ENCODE data around the gene GHRL. TPM values are rescaled to one million over a fixed set of nuclear protein-coding genes. Genes with fewer than 3 reads are reported as not detected.
"Not testable (repeated sequence)": the region's sequence is repeated elsewhere in the genome, so short reads cannot be mapped to it uniquely, and the experiment has no call there.

GHRL gene
- total RNA-seq, 1 experiment from 2014 or later: not detected

- ChIA-PET POLR2A (no interaction called here), CTCF (no interaction called here)
- DNase-seq (ENCODE audit: low read depth, low spot score) (no peak), ATAC-seq (no peak)
- no peaks in the 10 kb centered on the region for H3K27me3 ChIP-seq (ENCODE audit: control insufficient read depth, insufficient read depth, low read length)
- no peaks in the 10 kb centered on the region for H3K4me1 ChIP-seq (ENCODE audit: control insufficient read depth, insufficient read depth, low read length)
- in situ Hi-C loops (cut with HindIII; ENCODE audit: low pct_unique_long_range_greater_than_20kb, low sequenced_read_pairs): no loop called here
- H3K27ac ChIP-seq (ENCODE audit: low read length): no peak overlapping the region
- TF ChIP-seq TCF7L2 (IDR thresholded peaks at IDR 0.05; ENCODE audit: low read depth, low read length) (no peak), POLR2AphosphoS5 (IDR thresholded peaks at IDR 0.05; ENCODE audit: low read depth, low read length) (no peak), CTCF (IDR thresholded peaks at IDR 0.05) (no peak), REST (IDR thresholded peaks at IDR 0.05; ENCODE audit: insufficient read depth in 1 of 2, low read depth in 2 of 2, low read length in 1 of 2) (no peak), SIN3A (IDR thresholded peaks at IDR 0.05; ENCODE audit: borderline replicate concordance, insufficient read depth, low read depth, low read length) (no peak)
- no peaks in the 10 kb centered on the region for H3K9me3 ChIP-seq (ENCODE audit: control insufficient read depth, insufficient read depth, low read depth, low read length)
- peaks cover 8% of the 10 kb centered on the region for H3K36me3 ChIP-seq (ENCODE audit: control insufficient read depth, insufficient read depth, low read length)
- no peak overlapping the region for H3K4me3 ChIP-seq (ENCODE audit: low read depth in 2 of 2, low read length in 2 of 2)
- no TSS peak for BruUV-seq (replicated peaks)
- intact Hi-C loops (cut with micrococcal nuclease; ENCODE audit: unreplicated experiment): no loop called here
Observed at GRCh38 chr3:10268116-10268515, 24.6 kb downstream of the GHRL start.

GRCh38 chr3:10266936-10267335 is 25.8 kb downstream of the GHRL start:
- CTCF ChIA-PET; H3K36me3 ChIP-seq (ENCODE audit: control insufficient read depth, insufficient read depth, low read length); H3K27me3 ChIP-seq (ENCODE audit: control insufficient read depth, insufficient read depth, low read length); H3K9me3 ChIP-seq (ENCODE audit: control insufficient read depth, insufficient read depth, low read depth, low read length); ATAC-seq; POLR2A ChIA-PET; H3K4me3 ChIP-seq (ENCODE audit: low read depth in 2 of 2, low read length in 2 of 2); in situ Hi-C loops (cut with HindIII; ENCODE audit: low pct_unique_long_range_greater_than_20kb, low sequenced_read_pairs); H3K4me1 ChIP-seq (ENCODE audit: control insufficient read depth, insufficient read depth, low read length); DNase-seq (ENCODE audit: low read depth, low spot score); H3K27ac ChIP-seq (ENCODE audit: low read length); intact Hi-C loops (cut with micrococcal nuclease; ENCODE audit: unreplicated experiment); BruUV-seq (replicated peaks): not testable (repeated sequence)

GRCh38 chr3:10265833-10266232 is 26.9 kb downstream of the GHRL start:
- ATAC-seq: no peak
- TF ChIP-seq REST (IDR thresholded peaks at IDR 0.05; ENCODE audit: insufficient read depth in 1 of 2, low read depth in 2 of 2, low read length in 1 of 2): no peak
- TF ChIP-seq TCF7L2 (IDR thresholded peaks at IDR 0.05; ENCODE audit: low read depth, low read length): no peak
- no peak for TF ChIP-seq POLR2AphosphoS5 (IDR thresholded peaks at IDR 0.05; ENCODE audit: low read depth, low read length)
- no peak for TF ChIP-seq CTCF (IDR thresholded peaks at IDR 0.05)
- TF ChIP-seq SIN3A (IDR thresholded peaks at IDR 0.05; ENCODE audit: borderline replicate concordance, insufficient read depth, low read depth, low read length): no peak
- ChIA-PET CTCF (interaction anchor here (0.6 kb wide), 1 partner anchor 72 kb away, joined by 3 read pairs; no protein-coding TSS in a partner anchor), POLR2A (no interaction called here)
- H3K4me3 ChIP-seq (ENCODE audit: low read depth in 2 of 2, low read length in 2 of 2): no peak overlapping the region
- H3K27ac ChIP-seq (ENCODE audit: low read length): no peak overlapping the region
- no TSS peak for BruUV-seq (replicated peaks)
- peaks cover 8% of the 10 kb centered on the region for H3K36me3 ChIP-seq (ENCODE audit: control insufficient read depth, insufficient read depth, low read length)
- H3K9me3 ChIP-seq (ENCODE audit: control insufficient read depth, insufficient read depth, low read depth, low read length): no peaks in the 10 kb centered on the region
- no peaks in the 10 kb centered on the region for H3K4me1 ChIP-seq (ENCODE audit: control insufficient read depth, insufficient read depth, low read length)
- no peaks in the 10 kb centered on the region for H3K27me3 ChIP-seq (ENCODE audit: control insufficient read depth, insufficient read depth, low read length)
- in situ Hi-C loops (cut with HindIII; ENCODE audit: low pct_unique_long_range_greater_than_20kb, low sequenced_read_pairs): no loop called here
- DNase-seq (ENCODE audit: low read depth, low spot score): no peak
- intact Hi-C loops (cut with micrococcal nuclease; ENCODE audit: unreplicated experiment): no loop called here

Measured in Panc1 (cell line).